Measurements from ENCODE around the gene ESYT1. TPM values are rescaled to one million over a fixed set of nuclear protein-coding genes. Genes with fewer than 3 reads are reported as not detected.

Gene ESYT1
- total and polyA plus RNA-seq, 2 experiments from 2014 or later, result 40.0 to 52.3 TPM

GRCh38 chr12:56078931-56079722 is 48.9 kb upstream of the ESYT1 start:
- Histone ChIP-seq H3K27ac (peak overlapping the region; percentile 99), H3K4me2 (peak overlapping the region; percentile 86), H3K9me2 (replicated peaks; ENCODE audit: insufficient read depth) (no peaks in the 10 kb centered on the region), H3K9me3 (ENCODE audit: low read depth) (no peaks in the 10 kb centered on the region), H2AFZ (peak overlapping the region; percentile 82), H4K20me1 (ENCODE audit: insufficient read depth, poor library complexity, severe bottlenecking) (no peaks in the 10 kb centered on the region), H3K4me3 (peak overlapping the region; percentile 52), H3K4me1 (ENCODE audit: insufficient read depth) (no peaks in the 10 kb centered on the region), H3K79me2 (peaks cover 23% of the 10 kb centered on the region), H3K36me3 (replicated peaks; ENCODE audit: insufficient read depth, low read depth) (no peaks in the 10 kb centered on the region), H3K27me3 (no peaks in the 10 kb centered on the region)
- peak; percentile 93 for DNase-seq (ENCODE audit: low spot score)
- TF ChIP-seq EZH2 (IDR thresholded peaks at IDR 0.05; ENCODE audit: borderline replicate concordance), result no peak
- TF ChIP-seq EZH2phosphoT487 (IDR thresholded peaks at IDR 0.05; ENCODE audit: low read depth, severe bottlenecking, unreplicated experiment), result no peak
- TF ChIP-seq, protein P1, sequence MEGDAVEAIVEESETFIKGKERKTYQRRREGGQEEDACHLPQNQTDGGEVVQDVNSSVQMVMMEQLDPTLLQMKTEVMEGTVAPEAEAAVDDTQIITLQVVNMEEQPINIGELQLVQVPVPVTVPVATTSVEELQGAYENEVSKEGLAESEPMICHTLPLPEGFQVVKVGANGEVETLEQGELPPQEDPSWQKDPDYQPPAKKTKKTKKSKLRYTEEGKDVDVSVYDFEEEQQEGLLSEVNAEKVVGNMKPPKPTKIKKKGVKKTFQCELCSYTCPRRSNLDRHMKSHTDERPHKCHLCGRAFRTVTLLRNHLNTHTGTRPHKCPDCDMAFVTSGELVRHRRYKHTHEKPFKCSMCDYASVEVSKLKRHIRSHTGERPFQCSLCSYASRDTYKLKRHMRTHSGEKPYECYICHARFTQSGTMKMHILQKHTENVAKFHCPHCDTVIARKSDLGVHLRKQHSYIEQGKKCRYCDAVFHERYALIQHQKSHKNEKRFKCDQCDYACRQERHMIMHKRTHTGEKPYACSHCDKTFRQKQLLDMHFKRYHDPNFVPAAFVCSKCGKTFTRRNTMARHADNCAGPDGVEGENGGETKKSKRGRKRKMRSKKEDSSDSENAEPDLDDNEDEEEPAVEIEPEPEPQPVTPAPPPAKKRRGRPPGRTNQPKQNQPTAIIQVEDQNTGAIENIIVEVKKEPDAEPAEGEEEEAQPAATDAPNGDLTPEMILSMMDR (IDR thresholded peaks at IDR 0.05; ENCODE audit: poor library complexity), result peak; percentile 60
- WGBS (ENCODE audit: low lambda C conversion rate, missing lambda C conversion rate), result 2% methylated on average over 45 of the region's 50 CpGs

DNA sequence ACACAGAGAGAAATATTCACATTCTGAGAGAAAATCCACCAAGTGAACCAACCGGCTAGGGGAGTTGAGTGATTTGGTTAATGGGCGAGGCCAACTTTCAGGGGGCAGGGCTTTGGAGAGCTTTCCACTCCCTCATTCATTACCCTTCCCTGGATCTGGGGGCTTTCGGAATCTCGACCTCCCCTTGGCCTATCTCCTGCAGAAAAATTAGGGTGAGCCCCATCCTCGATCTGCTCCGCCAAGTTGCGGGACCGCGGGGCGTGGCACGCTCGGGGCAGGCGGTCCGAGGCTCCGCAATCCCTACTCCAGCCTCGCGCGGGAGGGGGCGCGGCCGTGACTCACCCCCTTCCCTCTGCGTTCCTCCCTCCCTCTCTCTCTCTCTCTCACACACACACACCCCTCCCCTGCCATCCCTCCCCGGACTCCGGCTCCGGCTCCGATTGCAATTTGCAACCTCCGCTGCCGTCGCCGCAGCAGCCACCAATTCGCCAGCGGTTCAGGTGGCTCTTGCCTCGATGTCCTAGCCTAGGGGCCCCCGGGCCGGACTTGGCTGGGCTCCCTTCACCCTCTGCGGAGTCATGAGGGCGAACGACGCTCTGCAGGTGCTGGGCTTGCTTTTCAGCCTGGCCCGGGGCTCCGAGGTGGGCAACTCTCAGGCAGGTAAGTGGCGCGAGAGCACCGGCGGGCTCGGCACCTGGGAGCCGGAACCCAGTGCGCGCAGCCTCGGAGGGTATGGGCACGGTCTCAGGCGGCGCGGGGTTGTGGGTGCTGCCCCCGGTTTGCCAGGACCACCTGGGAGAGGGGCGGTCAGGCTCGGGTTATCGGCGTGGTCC is 48.1 kb upstream of the ESYT1 start, which contains the start of gene ERBB3:
Gene ERBB3, plus strand, starts transcription at position 443 of the 833 bp plus-strand sequence. Its CDS starts 136 bp downstream, at position 579.
- Histone ChIP-seq H3K4me1 (ENCODE audit: insufficient read depth) (no peaks in the 10 kb centered on the region), H3K4me2 (peak within 1 kb of the TSS; percentile 86), H3K9me2 (replicated peaks; ENCODE audit: insufficient read depth) (no peaks in the 10 kb centered on the region), H3K79me2 (peaks cover 30% of the 10 kb centered on the region), H4K20me1 (ENCODE audit: insufficient read depth, poor library complexity, severe bottlenecking) (no peaks in the 10 kb centered on the region), H3K27ac (peak within 1 kb of the TSS; percentile 99), H3K27me3 (no peaks in the 10 kb centered on the region), H3K36me3 (replicated peaks; ENCODE audit: insufficient read depth, low read depth) (no peaks in the 10 kb centered on the region), H3K4me3 (peak within 1 kb of the TSS; percentile 52), H2AFZ (peak within 1 kb of the TSS; percentile 82), H3K9me3 (ENCODE audit: low read depth) (no peaks in the 10 kb centered on the region)
- no peak for TF ChIP-seq EZH2 (IDR thresholded peaks at IDR 0.05; ENCODE audit: borderline replicate concordance)
- no peak for TF ChIP-seq EZH2phosphoT487 (IDR thresholded peaks at IDR 0.05; ENCODE audit: low read depth, severe bottlenecking, unreplicated experiment)
- TF ChIP-seq, protein P1 (IDR thresholded peaks at IDR 0.05; ENCODE audit: poor library complexity), result no peak
- WGBS (ENCODE audit: low lambda C conversion rate, missing lambda C conversion rate), result under 1% methylated on average over 43 of the region's 59 CpGs
- DNase-seq (ENCODE audit: low spot score), result peak; percentile 94

DNA sequence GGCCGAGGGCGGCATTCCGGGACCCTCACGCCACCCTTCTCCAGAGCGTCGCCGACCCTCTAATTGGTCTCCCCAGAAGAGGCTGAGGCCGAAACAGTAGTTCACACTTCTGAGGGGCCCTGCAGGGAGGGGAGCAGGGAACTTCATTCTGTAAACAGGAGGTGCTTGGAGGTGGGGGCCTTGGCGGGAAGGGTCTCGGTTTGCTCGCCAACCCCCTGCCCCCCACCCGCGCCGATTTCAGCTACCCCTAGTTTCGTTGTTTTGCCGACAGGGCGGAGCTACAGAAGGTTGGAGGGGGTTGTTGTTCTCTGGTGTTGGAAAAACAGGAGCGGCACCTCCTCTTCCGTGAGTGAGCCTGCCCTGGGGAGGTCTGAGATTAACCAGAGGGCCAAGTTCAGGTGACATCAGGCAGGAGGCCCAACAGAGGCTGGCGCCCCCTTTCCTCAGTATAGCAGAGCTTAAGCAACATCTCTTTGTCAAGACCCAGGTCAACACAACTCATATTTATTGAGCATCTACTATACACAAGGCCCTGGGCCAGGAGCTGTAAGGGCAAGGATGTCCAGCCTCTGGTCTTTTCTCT is 47.4 kb upstream of the ESYT1 start:
- Histone ChIP-seq H3K79me2 (peaks cover 36% of the 10 kb centered on the region), H3K4me2 (peak overlapping the region; percentile 86), H3K27me3 (no peaks in the 10 kb centered on the region), H3K36me3 (replicated peaks; ENCODE audit: insufficient read depth, low read depth) (no peaks in the 10 kb centered on the region), H3K27ac (peak overlapping the region; percentile 99), H3K9me3 (ENCODE audit: low read depth) (no peaks in the 10 kb centered on the region), H2AFZ (no peak overlapping the region), H4K20me1 (ENCODE audit: insufficient read depth, poor library complexity, severe bottlenecking) (no peaks in the 10 kb centered on the region), H3K4me1 (ENCODE audit: insufficient read depth) (no peaks in the 10 kb centered on the region), H3K9me2 (replicated peaks; ENCODE audit: insufficient read depth) (no peaks in the 10 kb centered on the region), H3K4me3 (peak overlapping the region; percentile 52)
- peak; percentile 89 for DNase-seq (ENCODE audit: low spot score)
- TF ChIP-seq EZH2phosphoT487 (IDR thresholded peaks at IDR 0.05; ENCODE audit: low read depth, severe bottlenecking, unreplicated experiment) (no peak), EZH2 (IDR thresholded peaks at IDR 0.05; ENCODE audit: borderline replicate concordance) (no peak)
- TF ChIP-seq, protein P1 (IDR thresholded peaks at IDR 0.05; ENCODE audit: poor library complexity), result peak; percentile 3
- WGBS (ENCODE audit: low lambda C conversion rate, missing lambda C conversion rate), result 3% methylated on average over 9 of the region's 20 CpGs
